Measurements from ENCODE around the gene SLC27A5. TPM values are rescaled to one million over a fixed set of nuclear protein-coding genes. Genes with fewer than 3 reads are reported as not detected.
"Not testable (repeated sequence)": the region's sequence is repeated elsewhere in the genome, so short reads cannot be mapped to it uniquely, and the experiment has no call there.

The SLC27A5 gene
- total and polyA plus RNA-seq, 4 donors, result 9.5 to 25.5 (median 22.9) TPM

DNA sequence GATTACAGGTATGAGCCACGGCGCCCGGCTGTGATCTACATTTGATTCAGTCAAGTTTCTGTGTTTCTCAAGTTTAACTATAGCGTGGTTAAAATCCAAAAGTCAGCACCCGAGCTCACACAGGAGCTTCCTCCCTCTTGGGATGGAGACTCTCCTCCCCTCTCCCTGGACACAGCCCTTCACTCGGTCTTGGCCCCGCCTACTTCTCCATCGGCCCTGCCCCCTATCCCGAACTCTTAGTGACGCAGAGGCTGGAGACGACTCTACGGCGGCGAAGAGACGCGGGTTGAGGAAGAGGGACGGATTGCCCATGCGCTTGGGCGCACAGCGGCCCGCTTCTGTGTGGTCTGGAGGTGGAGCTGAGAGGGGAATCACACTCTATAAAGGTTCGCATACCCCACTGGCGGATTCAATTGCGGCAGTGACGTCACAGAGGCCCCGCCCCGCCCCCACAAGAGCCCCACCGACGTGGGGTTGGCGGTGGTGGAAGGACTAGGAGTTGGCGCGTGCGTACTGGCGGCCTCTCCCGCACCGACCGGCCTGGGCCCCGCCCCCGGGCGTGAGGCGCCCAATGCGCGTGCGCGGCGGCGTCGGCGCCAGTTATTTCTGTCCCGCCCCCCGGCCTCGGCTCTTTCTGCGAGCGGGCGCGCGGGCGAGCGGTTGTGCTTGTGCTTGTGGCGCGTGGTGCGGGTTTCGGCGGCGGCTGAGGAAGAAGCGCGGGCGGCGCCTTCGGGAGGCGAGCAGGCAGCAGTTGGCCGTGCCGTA is 32.2 kb upstream of the SLC27A5 start, which contains the start of gene TRIM28:
Gene TRIM28, plus strand, starts transcription at position 239 of the 765 bp plus-strand sequence. CDS start 694 bp downstream, outside the sequence.
- H3K4me3 ChIP-seq (ENCODE audit: low read depth, low read length), result peak within 1 kb of the TSS; percentile 73
- no peaks in the 10 kb centered on the region for H3K9me3 ChIP-seq (ENCODE audit: control insufficient read depth, insufficient read depth, low read length)
- peaks cover 40% of the 10 kb centered on the region for H3K36me3 ChIP-seq (ENCODE audit: control insufficient read depth, insufficient read depth, low read length)
- H3K27ac ChIP-seq (ENCODE audit: low read depth, low read length), result peak within 1 kb of the TSS; percentile 99
- under 1% methylated on average over 68 of the region's 73 CpGs for WGBS (ENCODE audit: insufficient coverage)
- peak; percentile 94 to 99 (median 96) for DNase-seq (ENCODE audit: low read depth in 4 of 6, low spot score in 6 of 6)
- H3K4me1 ChIP-seq (ENCODE audit: control insufficient read depth, insufficient read depth, low read length), result peaks cover 25% of the 10 kb centered on the region
- peaks cover 8% of the 10 kb centered on the region for H3K27me3 ChIP-seq (ENCODE audit: control insufficient read depth, insufficient read depth, low read length)

DNA sequence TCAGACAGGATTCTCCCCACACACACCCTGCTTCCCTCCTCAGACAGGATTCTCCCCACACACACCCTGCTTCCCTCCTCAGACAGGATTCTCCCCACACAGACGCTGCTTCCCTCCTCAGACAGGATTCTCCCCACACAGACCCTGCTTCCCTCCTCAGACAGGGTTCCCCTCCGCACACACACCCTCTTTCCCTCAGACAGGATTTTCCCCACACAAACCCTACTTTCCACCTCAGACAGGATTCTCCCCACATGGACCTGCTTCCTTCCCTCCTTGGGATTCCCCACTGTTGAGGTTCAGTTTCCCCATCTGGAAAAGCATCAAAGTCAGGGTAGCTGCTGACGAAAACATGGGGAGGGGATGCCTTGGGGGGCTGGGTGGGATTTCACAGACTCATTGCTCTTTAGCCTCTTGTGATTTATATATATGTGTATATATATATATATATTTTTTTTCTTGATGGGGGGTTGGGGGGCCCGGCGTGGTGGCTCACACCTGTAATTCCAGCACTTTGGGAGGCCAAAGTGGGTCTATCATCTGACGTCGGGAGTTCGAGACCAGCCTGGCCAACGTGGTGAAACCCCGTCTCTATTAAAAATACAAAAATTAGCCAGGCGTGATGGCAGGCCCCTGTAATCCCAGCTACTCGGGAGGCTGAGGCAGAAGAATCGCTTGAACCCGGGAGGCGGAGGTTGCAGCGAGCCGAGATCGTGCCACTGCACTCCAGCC is 31.0 kb upstream of the SLC27A5 start:
- not testable (repeated sequence) for H3K4me3 ChIP-seq (ENCODE audit: low read depth, low read length); DNase-seq (ENCODE audit: low read depth in 4 of 6, low spot score in 6 of 6); H3K9me3 ChIP-seq (ENCODE audit: control insufficient read depth, insufficient read depth, low read length)
- H3K4me1 ChIP-seq (ENCODE audit: control insufficient read depth, insufficient read depth, low read length), result peaks cover 35% of the 10 kb centered on the region
- WGBS (ENCODE audit: insufficient coverage), result 87% methylated on average over 12 of the region's 18 CpGs
- peak overlapping the region; percentile 99 for H3K27ac ChIP-seq (ENCODE audit: low read depth, low read length)
- H3K27me3 ChIP-seq (ENCODE audit: control insufficient read depth, insufficient read depth, low read length), result peaks cover 16% of the 10 kb centered on the region
- peaks cover 28% of the 10 kb centered on the region for H3K36me3 ChIP-seq (ENCODE audit: control insufficient read depth, insufficient read depth, low read length)

DNA sequence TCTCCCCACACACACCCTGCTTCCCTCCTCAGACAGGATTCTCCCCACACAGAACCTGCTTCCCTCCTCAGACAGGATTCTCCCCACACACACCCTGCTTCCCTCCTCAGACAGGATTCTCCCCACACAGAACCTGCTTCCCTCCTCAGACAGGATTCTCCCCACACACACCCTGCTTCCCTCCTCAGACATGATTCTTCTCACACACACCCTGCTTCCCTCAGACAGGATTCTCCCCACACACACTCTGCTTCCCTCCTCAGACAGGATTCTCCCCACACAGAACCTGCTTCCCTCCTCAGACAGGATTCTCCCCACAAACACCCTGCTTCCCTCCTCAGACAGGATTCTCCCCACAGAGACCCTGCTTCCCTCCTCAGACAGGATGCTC is 27.4 kb upstream of the SLC27A5 start:
- not testable (repeated sequence) for H3K36me3 ChIP-seq (ENCODE audit: control insufficient read depth, insufficient read depth, low read length); H3K9me3 ChIP-seq (ENCODE audit: control insufficient read depth, insufficient read depth, low read length); H3K4me3 ChIP-seq (ENCODE audit: low read depth, low read length); DNase-seq (ENCODE audit: low read depth in 4 of 6, low spot score in 6 of 6); H3K27ac ChIP-seq (ENCODE audit: low read depth, low read length)
- Histone ChIP-seq H3K27me3 (ENCODE audit: control insufficient read depth, insufficient read depth, low read length) (peaks cover 16% of the 10 kb centered on the region), H3K4me1 (ENCODE audit: control insufficient read depth, insufficient read depth, low read length) (peaks cover 17% of the 10 kb centered on the region)

DNA sequence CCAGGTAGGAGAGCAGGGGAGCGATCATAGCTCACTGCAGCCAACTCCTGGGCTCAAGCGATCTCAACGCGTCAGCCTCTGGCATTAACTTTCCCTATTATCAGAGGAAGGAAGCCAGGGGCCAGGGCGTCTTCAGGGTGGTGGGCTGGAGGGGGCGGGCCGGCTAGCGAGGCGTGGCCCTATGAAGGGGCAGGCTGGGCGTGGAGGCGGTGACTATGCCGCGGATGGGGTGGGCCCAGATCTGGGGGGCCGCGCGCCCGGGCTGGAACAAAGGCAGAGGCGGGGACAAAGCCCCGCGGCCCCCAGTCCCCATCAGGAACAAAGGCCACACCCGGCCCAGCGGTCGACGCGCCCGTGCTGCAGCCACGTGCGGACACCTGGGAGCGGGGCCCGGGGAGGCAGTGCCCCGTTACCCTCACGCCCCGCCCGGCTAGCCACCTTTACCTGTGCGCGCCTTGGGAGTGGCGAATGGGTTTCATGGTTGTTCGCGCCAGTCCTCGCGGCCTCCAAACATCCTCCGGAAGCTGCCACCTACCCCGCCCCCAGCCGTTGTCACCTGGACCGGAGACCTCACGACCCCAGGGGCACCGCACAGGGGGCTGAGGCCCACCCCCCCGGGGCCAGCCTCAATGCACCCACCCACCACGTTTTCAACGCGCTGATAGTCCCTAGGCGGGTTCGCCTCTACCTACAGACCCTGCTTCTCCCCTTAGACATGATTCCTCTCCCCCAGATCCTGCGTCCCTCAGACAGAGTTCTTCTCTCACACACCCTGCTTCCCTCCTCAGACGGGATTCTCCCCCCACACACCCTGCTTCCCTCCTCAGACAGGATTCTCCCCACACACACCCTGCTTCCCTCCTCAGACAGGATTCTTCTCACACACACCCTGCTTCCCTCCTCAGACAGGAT is 26.7 kb upstream of the SLC27A5 start:
- Histone ChIP-seq H3K36me3 (ENCODE audit: control insufficient read depth, insufficient read depth, low read length) (no peaks in the 10 kb centered on the region), H3K27me3 (ENCODE audit: control insufficient read depth, insufficient read depth, low read length) (peaks cover 16% of the 10 kb centered on the region), H3K4me3 (ENCODE audit: low read depth, low read length) (peak overlapping the region; percentile 43), H3K27ac (ENCODE audit: low read depth, low read length) (peak overlapping the region; percentile 47), H3K9me3 (ENCODE audit: control insufficient read depth, insufficient read depth, low read length) (no peaks in the 10 kb centered on the region), H3K4me1 (ENCODE audit: control insufficient read depth, insufficient read depth, low read length) (peaks cover 15% of the 10 kb centered on the region)
- 1% methylated on average over 55 of the region's 55 CpGs for WGBS (ENCODE audit: insufficient coverage)
- peak in 2 of 6 donors; percentile 82 to 93 for DNase-seq (ENCODE audit: low read depth in 4 of 6, low spot score in 6 of 6)

DNA sequence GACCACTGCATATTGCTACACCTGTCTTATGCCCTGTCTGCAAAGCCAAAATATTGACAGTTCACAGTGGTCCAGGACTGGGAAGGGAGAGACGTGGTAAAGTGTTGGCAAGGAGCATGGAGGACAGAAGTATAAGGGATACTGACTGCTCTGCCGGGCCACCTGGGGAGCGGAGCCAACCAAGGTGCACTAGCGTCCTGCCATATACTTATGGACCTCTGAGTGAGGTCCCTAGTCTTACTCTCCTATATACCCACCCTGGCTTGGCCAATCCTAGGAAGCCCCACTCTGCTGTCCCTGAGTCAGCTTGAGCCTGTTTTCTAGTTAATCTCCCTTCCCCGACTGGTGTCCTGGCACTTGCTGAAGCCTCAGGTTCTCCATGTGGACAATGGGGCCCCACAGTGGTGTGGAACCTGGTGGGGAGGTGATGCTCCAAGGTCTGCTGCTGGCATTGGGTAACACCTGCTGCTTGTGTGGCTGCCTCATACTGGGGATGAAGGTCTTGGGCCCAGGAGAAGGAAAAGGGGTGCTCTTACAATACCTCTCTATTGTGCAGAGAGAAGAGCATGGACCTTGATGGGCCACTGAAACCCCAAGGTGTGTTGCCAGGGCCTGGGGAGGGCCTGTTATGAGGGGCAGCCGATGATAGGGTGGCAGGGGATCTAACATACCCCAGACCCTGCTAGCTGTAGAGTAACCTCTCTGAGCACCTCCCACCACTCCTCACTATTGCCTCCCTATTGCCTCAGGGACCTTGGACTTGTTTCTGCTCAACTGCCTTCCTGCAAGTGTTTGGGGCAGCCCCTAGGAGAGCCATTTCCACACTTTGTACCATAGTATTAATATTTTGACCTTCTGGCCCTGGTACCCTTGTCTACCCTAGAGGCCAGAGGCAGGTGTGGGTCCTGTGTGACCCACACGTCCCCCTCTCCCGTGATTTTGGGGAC is 25.3 kb upstream of the SLC27A5 start:
- H3K9me3 ChIP-seq (ENCODE audit: control insufficient read depth, insufficient read depth, low read length), result no peaks in the 10 kb centered on the region
- H3K4me1 ChIP-seq (ENCODE audit: control insufficient read depth, insufficient read depth, low read length), result peaks cover 10% of the 10 kb centered on the region
- H3K4me3 ChIP-seq (ENCODE audit: low read depth, low read length), result no peak overlapping the region
- H3K27me3 ChIP-seq (ENCODE audit: control insufficient read depth, insufficient read depth, low read length), result peaks cover 16% of the 10 kb centered on the region
- WGBS (ENCODE audit: insufficient coverage), result 95% methylated on average over 8 of the region's 8 CpGs
- no peak for DNase-seq (ENCODE audit: low read depth in 4 of 6, low spot score in 6 of 6)
- H3K27ac ChIP-seq (ENCODE audit: low read depth, low read length), result no peak overlapping the region
- no peaks in the 10 kb centered on the region for H3K36me3 ChIP-seq (ENCODE audit: control insufficient read depth, insufficient read depth, low read length)

DNA sequence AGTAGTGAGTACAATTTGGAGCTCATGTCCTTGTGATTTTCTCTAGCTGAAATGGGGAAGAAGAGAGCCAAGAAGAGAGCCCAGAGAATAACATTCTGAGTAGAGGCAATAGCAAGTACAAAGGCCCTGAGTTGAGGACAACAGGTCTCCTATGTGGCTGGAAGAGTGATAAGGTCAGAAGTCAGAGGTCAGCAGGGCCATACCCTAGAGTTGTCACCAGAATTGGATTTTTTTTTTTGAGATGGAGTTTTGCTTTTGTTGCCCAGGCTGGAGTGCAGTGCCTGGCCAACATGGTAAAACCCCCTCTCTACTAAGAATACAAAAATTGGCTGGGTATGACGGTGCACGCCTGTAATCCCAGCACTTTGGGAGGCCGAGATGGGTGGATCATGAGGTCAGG is 24.1 kb upstream of the SLC27A5 start:
- no CpG with 5 or more reads among the region's 3 CpGs for WGBS (ENCODE audit: insufficient coverage)
- H3K27me3 ChIP-seq (ENCODE audit: control insufficient read depth, insufficient read depth, low read length), result peaks cover 16% of the 10 kb centered on the region

DNA sequence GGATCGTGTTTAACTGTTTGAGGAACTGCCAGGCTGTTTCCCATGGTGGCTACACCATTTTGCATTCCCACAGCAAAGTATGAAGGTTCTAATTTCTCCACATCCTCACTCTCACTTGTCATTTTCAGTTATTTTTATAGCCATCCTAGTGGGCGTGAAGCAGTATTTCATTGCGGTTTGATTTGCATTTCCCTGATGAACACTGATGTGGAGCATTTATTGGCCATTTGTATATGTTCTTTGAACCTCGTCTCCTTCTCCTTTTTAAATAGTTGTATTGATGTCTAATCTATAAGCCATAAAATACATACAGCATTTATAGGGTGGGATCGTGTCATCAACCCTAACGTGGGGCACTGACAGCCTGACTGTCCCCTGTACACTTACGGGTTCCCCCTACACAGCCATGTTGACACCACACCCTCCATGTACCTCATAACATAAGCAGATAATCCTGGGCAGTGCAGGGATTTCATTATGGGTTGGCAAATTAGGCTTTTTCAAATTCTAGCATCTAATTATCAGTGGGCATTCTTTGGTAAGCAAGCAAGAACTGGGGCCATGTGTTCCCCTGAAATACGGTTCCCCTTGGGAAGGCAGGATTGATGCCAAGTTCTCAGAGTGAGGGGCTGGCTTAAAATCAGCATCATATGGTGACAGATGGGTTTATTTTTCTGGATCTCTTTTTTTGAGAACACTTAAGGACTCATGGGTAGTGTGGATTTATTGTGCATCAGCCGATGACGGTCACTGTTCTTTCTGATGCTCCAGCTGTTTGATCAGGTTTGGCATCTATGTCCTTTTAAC is 19.4 kb upstream of the SLC27A5 start:
- 49% methylated on average over 2 of the region's 10 CpGs for WGBS (ENCODE audit: insufficient coverage)
- H3K27me3 ChIP-seq (ENCODE audit: control insufficient read depth, insufficient read depth, low read length), result no peaks in the 10 kb centered on the region
- no peaks in the 10 kb centered on the region for H3K4me1 ChIP-seq (ENCODE audit: control insufficient read depth, insufficient read depth, low read length)
- H3K4me3 ChIP-seq (ENCODE audit: low read depth, low read length), result no peak overlapping the region
- H3K9me3 ChIP-seq (ENCODE audit: control insufficient read depth, insufficient read depth, low read length), result no peaks in the 10 kb centered on the region
- no peak overlapping the region for H3K27ac ChIP-seq (ENCODE audit: low read depth, low read length)
- no peaks in the 10 kb centered on the region for H3K36me3 ChIP-seq (ENCODE audit: control insufficient read depth, insufficient read depth, low read length)
- peak in 2 of 6 donors; percentile 68 to 83 for DNase-seq (ENCODE audit: low read depth in 4 of 6, low spot score in 6 of 6)

More for the DNA sequence above, 24.1 kb upstream of the SLC27A5 start:
- Histone ChIP-seq H3K4me3 (ENCODE audit: low read depth, low read length) (no peak overlapping the region), H3K4me1 (ENCODE audit: control insufficient read depth, insufficient read depth, low read length) (peaks cover 10% of the 10 kb centered on the region), H3K36me3 (ENCODE audit: control insufficient read depth, insufficient read depth, low read length) (no peaks in the 10 kb centered on the region), H3K9me3 (ENCODE audit: control insufficient read depth, insufficient read depth, low read length) (no peaks in the 10 kb centered on the region), H3K27ac (ENCODE audit: low read depth, low read length) (no peak overlapping the region)
- DNase-seq (ENCODE audit: low read depth in 4 of 6, low spot score in 6 of 6), result no peak

DNA sequence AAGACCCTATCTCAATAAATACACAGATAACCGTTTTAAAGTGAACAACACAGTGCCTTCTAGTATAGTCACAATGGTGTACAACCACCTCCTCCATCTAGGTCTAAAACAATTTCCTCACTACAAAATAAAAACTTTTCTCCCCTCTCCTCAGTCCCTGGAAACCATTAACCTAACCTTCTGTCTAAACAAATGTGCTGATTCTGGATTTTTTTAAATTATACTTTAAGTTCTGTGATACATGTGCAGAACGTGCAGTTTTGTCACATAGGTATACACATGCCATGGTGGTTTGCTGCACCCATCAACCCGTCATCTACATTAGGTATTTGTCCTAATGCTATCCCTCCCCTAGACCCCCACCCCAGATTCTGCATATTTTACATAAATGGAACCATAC is 17.6 kb upstream of the SLC27A5 start:
- no peak for DNase-seq (ENCODE audit: low read depth in 4 of 6, low spot score in 6 of 6)
- Histone ChIP-seq H3K27ac (ENCODE audit: low read depth, low read length) (no peak overlapping the region), H3K9me3 (ENCODE audit: control insufficient read depth, insufficient read depth, low read length) (no peaks in the 10 kb centered on the region), H3K36me3 (ENCODE audit: control insufficient read depth, insufficient read depth, low read length) (no peaks in the 10 kb centered on the region), H3K27me3 (ENCODE audit: control insufficient read depth, insufficient read depth, low read length) (no peaks in the 10 kb centered on the region), H3K4me1 (ENCODE audit: control insufficient read depth, insufficient read depth, low read length) (no peaks in the 10 kb centered on the region), H3K4me3 (ENCODE audit: low read depth, low read length) (no peak overlapping the region)
- 75% methylated on average over 1 of the region's 3 CpGs for WGBS (ENCODE audit: insufficient coverage)
